Endothelial cell of hepatic sinusoid (primary cell): ENCODE measurements around the gene ERMARD.

Source experiments
- in situ Hi-C: cut with HindIII; loops from 2 replicates; pipeline ENCODE4 v1.10.0; 2017; ENCODE audit warnings: low sequenced_read_pairs

The ERMARD gene

DNA sequence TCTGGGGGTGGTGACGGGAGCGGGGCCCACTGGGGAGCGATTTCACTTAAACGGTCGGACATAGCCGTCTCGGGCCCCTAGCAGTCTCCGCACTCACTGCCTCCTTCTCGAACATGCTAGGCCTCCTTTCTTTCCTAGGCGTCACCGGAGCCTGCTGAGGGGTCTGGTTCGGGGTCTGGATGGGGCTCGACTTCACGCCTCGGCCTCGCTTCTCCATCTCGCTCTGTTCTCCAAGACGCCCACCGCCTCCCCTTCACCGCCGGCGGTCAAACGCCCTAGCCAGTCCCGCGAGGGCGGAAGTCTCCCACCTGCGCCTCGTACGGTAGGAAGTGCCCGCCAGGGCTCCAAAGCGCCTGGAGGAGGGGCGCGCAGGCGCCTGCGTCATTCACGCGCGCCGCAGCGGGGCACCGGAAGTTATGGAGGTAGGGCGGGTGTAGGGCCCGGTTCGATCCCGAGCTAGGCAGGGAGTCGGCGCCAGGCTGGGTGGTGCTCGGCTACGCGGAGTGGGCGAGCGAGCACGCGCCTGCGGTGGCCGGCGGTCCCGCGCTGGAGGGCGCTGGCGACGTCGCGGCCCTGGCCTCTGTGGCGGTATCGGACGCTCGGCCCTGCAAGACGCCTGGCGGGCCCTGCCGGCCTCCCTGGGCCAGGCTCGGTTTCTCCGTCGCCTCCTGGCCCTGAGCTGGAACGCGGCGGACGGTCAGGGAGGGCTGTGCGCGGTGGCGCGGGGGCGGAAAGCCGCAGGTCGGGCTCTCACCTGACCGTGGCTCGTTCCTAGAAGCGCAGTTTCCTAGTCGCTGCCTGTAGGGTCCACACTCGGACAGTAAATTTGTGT, at the start of gene ERMARD, which contains the start of gene DYNLT2:
ERMARD (plus strand) TSS at position 381 of the 832 bp plus-strand sequence; CDS start at position 417, 36 bp downstream.
DYNLT2 (minus strand) TSS at position 331 of the 832 bp plus-strand sequence; CDS start at position 217, 114 bp downstream.
- in situ Hi-C loops = no loop called here

DNA sequence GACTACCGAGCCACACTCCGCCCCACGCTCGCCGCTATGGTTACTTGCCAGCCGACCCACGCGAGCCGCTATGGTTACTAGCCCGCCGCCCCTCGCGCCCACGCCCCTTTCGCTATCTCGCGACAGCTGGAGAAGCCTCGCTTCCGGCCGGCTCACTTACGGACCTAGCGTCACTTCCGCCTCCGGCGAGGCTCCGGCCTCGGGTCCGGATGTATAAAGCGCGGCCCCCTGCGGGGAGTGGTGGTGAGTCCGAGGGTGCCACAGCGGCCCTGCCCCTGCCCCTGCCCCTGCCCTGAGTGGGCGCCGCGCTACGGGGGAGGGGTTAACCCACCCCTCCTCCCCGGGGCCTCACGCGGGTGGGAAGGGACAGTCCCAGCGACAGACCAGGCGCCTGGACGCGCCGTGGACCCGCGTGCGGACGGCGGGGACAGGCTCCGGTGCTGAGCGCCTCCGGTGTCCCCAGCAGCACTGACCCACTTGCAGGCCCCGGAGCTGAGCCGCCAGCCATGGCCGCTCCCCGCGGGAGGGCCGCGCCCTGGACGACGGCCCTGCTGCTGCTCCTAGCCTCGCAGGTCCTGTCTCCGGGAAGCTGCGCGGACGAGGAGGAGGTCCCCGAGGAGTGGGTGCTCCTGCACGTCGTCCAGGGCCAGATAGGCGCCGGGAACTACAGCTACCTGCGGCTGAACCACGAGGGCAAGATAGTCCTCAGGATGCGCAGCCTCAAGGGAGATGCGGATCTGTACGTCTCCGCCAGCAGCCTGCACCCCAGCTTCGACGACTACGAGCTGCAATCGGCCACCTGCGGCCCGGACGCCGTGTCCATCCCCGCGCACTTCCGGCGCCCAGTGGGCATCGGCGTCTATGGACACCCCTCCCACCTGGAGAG, 49.2 kb upstream of the ERMARD start, which contains the start of the genes C6orf120 and WDR27:
C6orf120 (plus strand) TSS at position 173 of the 886 bp plus-strand sequence; CDS start at position 507, 334 bp downstream.
WDR27 (minus strand) TSS at position 76 of the 886 bp plus-strand sequence. CDS start 13,024 bp downstream, outside the sequence.
- in situ Hi-C loops = no loop called here

DNA sequence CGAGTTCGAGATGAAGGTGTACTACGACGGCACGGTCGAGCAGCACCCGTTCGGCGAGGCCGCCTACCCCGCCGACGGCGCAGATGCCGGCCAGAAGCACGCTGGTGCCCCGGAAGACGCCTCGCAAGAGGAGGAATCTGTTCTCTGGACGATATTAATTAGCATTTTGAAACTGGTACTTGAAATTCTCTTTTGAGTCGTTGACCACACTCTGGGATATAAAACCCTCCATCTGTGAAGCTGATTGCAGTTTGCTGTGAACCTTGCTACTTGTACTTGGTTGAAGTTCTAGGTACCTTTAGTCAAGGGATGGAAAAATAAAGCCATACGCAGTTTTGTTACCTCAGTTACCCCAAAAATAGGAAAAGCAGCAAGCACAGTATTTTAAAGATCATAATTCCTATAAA, 48.6 kb upstream of the ERMARD start:
- in situ Hi-C loops = no loop called here

DNA sequence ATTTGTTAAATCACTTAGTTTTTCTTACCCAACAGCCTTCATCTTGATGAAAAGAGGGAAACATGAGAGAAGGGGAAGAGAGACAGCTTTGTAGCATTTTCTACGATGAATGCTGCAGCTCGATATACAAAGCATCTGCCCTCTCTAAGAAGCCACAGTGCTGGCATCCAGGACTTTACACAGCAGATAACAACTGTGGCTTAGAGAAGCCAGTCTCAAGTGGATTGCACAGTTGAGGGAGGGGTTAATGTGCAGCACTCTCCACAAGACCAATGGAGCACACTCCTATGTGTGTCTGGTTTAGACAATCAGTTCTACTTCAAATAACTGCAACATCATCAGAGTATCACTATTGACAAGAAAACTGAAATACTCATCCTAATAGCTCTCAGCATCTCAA, 43.6 kb upstream of the ERMARD start:
- in situ Hi-C loops = no loop called here

DNA sequence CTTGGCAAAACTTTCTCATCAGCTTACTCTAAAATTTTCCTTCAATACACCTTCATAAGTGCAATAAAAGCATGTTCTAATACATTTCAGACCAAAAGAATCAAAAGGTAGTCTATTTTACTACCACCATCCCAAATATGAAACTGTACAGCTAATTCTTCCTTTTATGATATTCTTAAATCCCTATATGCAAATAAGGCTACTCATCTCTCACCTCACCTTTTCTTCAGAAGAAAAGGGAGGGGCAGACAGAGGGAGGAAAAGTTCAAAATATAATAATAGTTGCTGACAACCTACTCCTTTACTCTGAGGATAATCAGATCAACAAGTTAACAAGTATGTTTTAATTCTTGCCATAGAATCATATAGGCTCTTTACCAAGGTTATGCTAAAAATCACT, 42.1 kb upstream of the ERMARD start:
- in situ Hi-C loops = no loop called here

DNA sequence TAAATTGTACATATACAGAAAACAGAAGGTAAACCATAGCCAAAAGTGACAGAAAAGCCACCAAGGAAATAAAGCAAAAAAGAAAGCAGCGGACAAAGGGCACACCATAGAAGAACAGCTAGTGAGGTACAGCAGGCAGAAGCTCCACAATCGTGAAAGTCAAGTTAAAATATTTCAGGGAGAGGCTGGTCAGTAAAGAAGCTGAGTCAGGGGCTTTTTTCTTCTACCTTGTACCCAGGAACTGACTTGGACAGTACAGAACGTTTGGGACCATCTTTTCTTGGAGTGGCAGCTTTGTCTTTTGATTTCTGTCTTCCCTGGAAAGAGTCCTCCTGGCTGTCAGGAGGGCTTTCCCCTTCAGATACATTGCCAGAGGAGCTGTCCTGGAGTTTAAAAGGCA, 41.4 kb upstream of the ERMARD start:
- in situ Hi-C loops = no loop called here

DNA sequence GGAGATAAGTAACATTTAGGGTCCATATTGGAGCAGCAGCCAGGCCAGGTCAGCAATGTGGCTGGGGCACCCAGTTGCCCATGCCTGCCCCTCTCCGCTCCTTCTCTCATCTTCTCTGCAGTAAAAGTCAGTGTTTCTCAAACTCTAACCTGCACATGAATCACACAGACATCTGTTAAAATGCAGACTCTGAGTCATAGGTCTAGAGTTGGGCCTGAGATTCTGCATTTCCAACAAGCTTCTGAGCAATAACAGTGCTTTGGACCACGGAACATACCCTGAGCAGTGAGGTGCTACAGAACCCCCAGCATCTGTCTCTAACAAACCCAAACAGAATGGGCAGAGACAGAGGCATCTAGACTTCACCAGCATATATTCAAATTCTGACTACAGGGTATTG, 37.2 kb upstream of the ERMARD start:
- in situ Hi-C loops = no loop called here

DNA sequence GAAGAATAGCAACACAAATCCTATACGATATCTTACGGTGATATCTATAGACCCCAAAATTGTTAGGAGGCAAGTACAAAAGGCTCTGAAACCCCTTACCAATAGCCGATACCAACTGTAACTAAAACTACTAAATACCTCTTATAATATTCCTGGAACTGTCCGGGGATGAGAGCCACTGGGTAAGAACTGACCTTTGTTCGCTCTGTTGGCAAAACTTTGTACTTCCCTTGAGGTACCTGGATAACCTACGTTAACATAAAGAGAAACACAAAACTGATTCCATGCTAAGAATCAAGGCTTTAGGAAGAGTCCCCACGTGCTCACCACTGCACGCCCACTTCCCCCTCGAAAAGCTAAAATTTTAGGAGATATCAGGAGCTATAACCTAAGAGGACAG, 36.8 kb upstream of the ERMARD start:
- in situ Hi-C loops = no loop called here

DNA sequence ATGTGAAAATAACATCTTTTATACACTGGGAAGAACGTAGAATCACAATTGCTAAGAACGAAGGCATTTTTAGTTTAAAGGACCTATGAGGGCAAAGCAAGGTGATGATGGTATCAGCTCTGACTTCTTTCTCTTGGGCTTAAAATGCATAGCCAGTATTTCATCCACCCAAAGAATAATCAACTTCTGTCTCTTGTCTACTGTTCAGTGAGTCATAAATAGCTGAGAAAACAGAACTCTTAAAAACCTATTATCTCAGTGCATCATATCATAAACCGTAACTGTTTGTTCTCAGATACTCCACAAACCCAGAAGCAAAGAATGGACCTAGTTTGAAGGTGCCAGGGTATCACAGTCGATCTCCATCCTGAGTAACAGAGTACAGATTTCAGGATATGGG, 32.3 kb upstream of the ERMARD start:
- in situ Hi-C loops = no loop called here

DNA sequence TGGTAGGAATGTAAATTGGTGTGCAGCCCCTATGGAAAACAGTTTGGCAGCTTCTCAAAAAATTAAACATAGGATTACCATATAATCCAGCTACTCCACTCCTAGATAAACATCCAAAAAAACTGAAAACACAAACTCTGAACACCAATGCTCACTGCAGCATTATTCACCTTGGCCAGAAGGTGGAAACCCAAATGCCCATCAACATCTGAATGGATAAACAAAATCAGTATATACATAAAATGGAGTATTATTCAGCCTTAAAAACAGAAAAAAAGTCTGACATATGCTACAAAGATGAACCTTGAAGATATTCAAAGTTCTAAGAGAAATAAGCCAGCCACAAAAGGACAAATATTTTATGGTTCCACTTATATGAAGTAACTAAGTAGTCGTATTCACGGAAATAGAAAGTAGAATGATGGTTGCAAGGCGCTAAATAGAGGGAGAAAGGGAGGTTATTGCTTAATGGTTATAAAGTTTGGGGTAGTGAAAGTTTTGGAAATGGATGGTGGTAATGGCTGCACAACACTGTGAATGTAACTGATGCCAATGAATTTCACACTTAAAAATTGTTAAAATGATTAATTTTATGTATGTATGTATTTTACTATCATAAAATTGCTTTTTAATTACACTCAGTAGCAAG, 31.1 kb upstream of the ERMARD start:
- in situ Hi-C loops = no loop called here

DNA sequence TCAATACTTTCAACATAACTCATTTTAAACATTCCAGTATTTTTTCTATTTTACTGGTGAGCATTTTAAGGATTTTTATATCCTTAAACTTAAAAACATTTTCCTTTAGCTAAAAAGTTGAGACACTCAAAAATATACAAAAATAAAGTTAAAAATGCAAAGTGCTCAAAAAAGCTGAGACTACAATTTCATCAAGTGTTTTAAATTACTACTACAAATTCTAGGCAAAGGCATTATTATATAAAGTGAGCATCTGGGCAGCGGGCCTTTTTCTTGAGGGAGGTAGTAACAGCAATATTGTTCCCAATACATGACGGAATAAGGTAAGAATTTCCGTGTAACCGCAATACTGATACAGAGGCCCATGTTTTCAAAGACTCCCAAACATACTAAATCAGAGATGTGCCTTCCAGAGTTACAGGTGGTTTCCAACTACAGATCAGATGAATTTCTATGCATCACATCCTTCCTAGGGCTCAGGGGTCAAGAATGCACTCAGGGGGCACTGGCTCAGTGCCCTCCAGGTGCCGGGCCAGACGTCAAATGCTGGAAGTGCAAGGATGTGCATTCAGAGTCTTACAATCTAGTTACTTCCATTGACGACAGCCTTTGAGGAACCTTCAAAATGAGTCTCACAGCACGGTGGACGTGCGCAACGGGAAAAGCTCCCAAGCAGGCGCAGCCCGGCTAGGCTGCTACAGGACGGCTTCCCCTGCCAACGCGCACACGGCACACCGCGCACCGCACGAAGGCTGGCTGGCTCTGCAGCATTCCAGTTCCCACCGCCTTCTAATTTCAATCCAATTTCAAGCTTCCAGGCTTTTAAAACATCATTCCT, 28.8 kb upstream of the ERMARD start:
- in situ Hi-C loops = no loop called here

DNA sequence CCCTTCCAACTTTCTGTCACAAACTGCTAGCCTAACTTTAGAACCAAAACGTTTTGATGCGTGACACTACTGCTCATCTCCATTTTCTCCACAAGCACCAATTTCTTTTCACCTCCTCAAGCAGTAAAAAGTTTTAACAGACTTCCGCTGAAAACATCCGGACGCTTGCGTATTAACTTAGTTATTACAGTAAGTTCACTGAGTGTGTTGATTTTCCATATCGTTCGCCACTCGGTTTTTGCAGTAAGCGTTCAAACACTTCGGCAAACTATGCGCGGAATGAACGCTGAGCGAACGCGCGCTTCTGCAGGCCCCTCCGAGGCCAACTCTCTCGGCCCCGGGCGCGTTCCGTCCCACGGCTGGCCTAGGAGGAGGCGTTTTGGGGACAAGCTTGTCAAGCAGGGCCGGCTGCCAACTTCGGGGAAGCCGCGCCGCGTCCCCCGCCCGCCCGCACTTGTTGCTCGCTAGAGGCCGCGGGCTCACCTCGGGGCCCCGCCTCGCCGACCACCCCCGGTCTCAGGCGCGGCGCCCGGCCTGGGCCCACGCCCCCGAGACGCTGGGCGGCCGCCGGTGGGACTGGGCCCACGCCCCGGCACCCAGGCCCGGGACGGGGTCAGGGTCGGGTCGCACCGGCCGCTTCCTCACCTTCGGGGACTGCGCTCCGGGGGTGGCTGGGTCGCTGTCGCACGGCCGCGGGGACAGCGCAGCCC, 28.1 kb upstream of the ERMARD start:
- in situ Hi-C loops = no loop called here

DNA sequence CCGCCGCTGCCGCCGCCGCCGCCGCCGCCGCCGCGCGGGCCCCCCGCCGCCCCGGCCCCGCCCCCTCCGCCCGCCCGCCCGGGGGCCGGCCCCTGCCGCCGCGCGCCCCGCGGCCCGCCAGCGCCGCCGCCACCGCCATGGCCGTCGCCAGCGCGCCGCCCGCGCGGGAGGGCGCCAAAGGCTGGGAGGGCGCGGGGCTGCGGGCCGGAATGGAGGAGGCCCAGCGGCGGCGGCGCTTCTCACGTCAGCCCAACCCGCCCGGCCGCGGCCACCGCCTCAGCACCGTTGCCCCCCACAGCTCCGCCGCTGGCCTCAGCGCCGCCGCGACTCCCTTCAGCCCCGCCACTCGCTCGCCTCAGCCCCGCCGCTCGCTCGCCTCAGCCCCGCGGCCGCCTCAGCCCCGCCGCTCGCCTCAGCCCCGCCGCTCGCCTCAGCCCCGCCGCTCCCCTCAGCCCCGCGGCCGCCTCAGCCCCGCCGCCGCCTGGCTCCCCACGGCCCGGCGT, 27.4 kb upstream of the ERMARD start:
- in situ Hi-C loops = no loop called here

DNA sequence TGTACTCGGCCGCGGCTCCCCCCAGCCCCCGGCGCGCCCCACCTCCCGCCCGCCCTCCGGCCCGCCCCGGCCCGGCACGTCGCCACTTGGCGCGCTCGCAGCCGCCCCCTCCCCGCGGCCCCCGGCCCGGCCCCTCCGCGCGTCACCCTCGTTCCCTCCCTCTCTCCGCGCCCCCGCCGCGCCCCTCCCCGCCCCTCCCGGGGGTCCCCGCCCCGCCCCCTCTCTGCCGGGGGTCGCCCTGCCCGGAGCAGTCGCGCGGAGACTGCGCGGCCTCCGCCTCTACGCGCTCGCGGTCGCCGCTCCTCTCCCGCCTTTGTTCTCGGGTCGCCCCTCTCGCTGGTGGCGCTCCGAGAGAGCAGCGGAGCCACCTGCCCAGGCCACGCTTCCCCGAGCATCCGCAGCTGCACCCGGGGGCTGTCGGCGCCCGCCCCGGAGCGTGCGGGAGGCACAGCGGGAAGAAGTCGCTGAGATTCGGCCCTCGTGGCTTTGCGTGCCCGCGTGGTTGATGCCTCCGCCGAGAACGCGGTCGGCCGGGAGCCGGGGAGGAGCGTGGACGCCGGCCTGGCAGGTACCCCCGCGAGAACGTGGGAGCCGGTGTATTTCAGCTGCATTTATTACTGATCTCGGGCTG, 26.8 kb upstream of the ERMARD start, which contains the start of gene PHF10:
PHF10 (minus strand) TSS at position 7 of the 631 bp plus-strand sequence. CDS start 569 bp downstream, outside the sequence.
- in situ Hi-C loops = no loop called here

DNA sequence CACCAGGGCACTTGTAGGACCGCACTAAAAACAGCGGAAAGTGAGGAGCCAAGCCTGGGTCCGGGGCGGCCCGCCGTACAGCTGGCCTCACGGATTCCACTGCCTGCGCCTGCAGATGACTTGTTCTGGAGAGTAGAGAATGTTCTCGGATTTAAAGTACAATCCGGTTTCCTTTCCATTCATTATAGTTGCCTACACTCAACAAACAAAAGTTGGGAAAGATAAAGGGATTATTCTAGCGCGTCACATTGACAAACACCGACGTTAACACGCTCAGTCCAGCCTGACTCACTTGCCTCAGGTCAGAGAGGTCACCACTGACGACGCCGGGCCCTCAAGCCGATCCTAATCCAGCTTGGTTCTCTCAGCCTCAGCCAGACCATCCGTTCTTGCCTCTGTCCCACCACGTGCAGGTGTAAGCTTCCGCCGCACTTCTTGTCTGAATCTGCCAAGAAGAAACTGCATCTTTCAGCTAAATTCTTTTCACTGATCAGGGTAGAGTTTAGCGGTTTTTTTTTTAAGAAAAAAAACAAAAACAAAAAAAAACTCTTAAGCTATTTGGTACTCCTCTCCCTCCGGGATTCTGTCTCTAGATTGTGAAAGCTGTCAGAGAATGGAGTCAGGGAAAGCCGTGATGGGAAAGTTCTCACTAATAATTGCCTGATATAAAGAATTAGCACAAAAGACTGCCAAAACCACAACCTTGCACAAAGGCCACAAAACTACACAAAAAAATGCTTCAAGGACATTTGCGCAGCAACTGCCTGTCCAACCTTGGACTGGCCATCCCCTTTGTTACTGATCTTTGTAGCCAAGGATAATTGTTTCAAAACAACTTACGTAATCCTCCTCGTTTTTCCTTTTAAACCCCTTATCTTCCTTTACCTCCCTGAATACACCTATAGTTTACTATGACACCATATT, 26.0 kb upstream of the ERMARD start:
- in situ Hi-C loops = no loop called here

DNA sequence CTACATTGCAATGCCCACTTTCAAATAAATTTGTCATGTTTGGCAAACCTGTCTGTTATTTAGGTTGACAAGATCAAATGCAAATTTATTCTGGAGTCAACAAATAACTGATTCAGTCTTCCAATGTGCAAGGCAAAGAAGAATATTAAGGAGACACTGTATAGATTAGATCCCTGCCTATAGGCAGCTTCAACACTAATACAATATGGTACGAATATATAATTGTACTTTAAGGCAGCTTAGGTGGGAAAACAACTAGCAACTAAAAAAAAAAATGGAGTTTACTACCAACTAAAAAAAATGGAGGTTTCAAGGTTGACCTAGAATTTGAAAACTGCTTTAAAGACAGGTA, 25.4 kb upstream of the ERMARD start:
- in situ Hi-C loops = no loop called here

DNA sequence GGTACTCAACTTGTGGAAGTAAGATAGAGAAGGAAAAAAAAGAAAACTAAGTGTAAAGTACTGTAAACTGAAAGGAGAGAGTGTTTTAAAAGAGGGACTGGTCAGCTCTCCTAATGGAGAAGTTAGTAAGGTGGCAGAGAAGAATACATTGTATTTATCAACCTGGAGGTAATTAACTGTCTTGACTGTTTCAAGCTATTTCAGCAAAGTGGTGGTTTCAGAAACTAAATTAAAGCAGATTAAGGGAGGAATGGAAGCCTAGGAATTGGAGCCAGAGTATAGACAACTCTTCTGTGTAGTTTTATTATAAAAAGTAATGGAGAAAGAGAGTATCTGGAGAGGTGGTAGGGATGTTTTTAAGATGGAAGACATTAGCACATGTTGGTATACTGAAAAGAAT, 24.5 kb upstream of the ERMARD start:
- in situ Hi-C loops = no loop called here

DNA sequence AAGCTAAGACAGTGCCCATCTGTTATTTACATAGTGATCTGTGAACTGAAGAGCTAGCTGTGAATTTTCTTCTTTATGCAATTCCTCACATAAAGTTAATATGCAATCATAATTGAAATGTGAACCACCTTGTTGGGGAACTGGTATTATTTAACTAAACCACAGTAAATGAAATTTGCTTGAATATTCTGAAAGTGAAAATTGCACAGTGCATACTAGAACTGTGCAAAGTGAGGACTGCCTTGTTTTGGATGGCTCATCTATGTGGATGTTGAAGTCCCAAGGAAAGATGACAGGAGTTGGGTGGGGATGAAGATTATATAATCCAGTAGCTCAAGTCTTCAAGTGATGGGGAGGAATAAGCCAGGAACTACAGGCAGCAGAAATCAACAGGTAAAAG, 21.5 kb upstream of the ERMARD start:
- in situ Hi-C loops = no loop called here
